Breast epithelium (tissue), 3 donors: Measurements from ENCODE around the gene LYL1.

Experiments
- CTCF ChIP-seq, 3 donors: fragments of 450-650 bp; IDR thresholded peaks; one replicate each; pipeline ENCODE4 v1.5.1; 2016 to 2017; ENCODE audit warnings: antibody characterized with exemption in 3 of 3, mild to moderate bottlenecking in 3 of 3, moderate library complexity in 3 of 3
- POLR2A ChIP-seq: fragments of 450-650 bp; IDR thresholded peaks from one replicate; pipeline ENCODE4 v1.6.1; 2016; ENCODE audit warnings: antibody characterized with exemption, mild to moderate bottlenecking, moderate library complexity

DNA sequence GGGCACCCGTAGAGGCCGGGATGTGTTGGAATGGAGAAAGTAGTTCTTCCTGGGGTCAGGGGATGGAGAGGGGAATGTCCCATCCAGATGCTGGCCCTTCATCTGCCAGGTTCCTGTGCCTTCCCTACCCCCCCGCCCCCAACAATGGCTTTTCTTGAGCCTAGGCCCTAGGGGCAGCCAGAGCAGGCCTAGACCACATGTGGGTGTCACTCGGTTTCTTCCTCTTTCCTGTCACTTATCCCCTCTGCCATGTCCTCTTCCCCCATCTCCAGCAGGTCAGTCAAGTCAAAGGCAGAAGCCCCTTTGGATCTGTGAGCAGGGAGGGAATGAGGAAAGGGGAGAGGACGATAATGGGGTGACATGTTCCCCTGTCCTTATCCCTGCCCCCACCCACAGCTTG is 36.4 kb downstream of the LYL1 start:
- TF ChIP-seq CTCF (IDR thresholded peaks at IDR 0.05) (no peak), POLR2A (no peak)
